Stimulated activated CD8-positive, alpha-beta memory T cell treated with anti-CD3 and anti-CD28 coated beads, Interleukin-2, amount 100 ng/mL, for 1 hour (primary cell): ENCODE measurements around the gene UQCC2.
A peak's percentile ranks its signal among the peaks of the same experiment; 100 is the strongest.

Experiments
- DNase-seq, 2 donors: peaks; one replicate each; pipeline ENCODE4 v3.0.0-alpha.2; 2020; ENCODE audit warnings: low read depth in 2 of 2

UQCC2 gene

DNA sequence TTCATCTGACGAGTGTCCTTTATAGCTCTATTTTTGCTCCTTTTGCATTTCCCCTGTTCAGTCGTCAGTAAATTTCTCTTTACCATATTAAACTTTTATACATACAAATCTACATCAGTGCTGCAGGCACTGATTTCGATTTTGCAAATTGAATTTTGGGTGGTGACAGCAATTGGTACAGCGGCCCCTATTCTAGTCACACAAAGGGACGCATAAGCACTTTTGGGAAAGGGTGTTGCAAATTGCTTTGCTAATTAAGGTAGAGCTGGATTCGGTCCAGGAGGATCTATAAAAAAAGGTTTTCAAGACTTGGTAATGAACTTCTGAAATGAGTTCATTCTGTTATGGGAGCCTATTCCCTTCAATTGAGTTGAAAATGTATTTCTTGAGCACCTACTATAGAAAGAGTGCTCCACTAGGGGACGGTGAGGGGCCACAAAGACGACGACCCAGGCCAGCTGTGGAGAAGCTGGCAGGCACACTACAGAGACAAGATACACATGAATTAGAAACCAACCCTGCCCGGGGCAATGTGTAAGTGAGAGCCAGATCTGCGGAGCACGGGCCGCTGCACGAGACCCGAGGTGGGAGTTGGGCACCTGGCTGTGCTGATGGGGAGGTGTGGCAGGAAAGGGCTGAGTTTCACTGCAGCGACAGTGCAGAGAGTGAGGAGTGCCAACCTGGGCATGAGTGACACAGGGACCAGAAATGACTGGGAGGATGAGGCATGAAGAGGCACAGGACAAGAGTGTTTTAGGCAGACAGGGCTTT is 5.4 kb downstream of the UQCC2 start:
- no peak for DNase-seq

DNA sequence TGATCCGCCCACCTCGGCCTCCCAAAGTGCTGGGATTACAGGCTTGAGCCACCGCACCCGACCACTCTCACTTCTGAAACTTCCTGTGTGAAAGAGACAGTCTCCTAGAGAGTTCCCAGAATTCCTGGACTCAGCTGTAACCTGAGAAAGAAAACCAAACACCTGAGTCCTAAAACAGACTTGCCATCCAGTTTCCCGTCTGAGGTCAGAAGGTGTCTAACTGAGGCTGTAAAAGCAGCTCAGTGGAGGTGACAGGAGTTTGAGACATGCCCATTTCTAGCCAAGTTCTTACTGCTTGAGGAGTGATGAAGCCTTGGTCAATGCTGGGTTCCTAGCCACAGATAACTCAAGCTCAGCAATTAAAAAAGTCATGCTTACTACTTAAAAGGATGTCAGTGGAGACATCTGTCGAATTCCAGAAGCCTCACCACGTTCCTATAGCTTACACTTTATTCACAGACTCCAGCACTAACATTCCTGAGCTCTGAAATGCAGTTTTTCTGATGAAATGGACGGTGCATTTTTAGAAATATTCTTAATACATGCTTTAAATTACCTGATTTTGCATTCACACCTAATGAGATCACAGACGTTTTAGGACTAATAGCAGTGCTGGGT is 6.1 kb downstream of the UQCC2 start:
- no peak for DNase-seq

GRCh38 chr6:33704215-33705066 is 7.1 kb downstream of the UQCC2 start:
- no peak for DNase-seq

DNA sequence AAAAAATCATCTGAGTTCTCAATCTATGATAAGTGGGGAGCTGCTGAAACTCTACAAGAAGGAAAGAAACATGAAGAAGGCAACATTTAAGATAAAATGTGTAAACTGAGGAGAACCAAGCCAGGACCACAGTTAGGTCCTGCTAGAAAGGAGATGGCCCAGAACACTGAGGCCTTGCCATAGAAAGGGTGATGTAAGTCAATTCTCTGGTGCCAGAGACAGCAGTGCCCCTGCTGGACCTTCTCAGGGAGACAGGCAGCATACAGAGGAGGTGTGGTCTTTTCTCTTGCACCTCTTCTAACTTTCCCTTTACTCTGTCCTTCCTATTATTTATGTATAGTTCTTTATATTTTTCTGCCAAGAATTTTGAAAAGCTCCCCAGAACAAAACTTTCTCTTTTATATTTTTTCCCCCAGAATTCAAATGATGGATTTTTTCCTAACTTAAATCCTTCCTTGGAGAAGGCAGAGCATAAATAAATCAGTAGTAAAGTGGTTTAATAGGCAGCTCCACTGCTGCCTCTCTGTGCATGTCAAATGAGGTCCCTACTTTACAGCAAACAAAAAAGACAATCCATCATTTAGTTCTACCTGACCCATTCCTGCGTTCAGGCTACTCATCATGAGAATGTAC is 9.0 kb downstream of the UQCC2 start:
- no peak for DNase-seq

DNA sequence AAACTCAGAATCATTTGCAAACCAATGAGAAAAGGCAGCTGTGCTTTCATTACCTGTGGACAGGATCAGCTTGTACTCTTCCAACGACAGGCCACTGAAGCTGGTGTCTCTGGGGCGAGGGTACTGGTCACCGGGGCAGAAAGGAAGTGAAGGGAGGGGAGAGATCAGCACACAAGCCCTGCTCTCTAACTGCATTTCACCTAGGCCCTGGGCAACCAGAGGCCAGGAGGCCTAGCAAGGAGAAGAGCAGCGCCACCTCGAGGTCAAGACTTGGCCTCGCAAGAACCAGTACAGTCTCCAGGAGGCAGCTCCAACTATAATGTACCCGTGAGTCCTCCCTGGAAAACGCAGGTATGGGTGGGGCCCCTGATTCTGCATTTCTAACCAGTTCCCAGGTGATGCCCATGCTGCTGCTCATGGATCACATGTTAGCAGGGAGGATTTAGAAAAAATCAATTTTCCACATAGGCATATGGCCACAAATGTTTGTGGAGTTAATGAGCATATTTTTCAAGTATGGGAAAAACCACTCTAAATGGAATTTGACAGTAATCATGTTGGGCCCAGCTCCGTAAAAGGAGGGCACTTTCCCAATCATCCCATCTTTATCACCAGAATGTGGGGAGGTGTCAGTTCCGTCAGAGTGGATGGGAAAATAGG is 11.0 kb downstream of the UQCC2 start:
- DNase-seq, result peak; percentile 50 to 59

GRCh38 chr6:33699739-33700138 is 11.8 kb downstream of the UQCC2 start:
- DNase-seq, result no peak

GRCh38 chr6:33699131-33699530 is 12.4 kb downstream of the UQCC2 start:
- DNase-seq, result no peak

DNA sequence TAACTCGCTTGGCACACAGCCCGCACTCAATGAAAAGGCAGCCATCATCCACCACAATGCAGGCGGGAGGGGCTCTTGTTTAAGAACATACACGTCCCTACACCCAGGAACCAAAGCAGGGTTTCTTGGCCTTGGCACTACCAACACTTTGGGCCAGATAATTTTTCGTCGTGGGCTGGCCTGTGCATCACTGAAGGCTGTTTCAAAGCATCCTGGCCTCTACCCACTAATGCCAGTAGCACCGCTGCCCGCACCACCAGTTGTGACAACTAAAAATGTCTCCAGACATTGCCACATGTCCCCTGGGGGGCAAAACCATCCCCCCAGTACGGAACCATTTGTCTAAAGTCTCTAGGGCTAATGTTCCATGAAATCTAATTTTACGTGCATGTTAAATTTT is 13.0 kb downstream of the UQCC2 start:
- no peak for DNase-seq

- no peak for DNase-seq
Measured at GRCh38 chr6:33697845-33698244, 13.7 kb downstream of the UQCC2 start.

GRCh38 chr6:33696548-33697518 is 14.7 kb downstream of the UQCC2 start:
- no peak for DNase-seq

DNA sequence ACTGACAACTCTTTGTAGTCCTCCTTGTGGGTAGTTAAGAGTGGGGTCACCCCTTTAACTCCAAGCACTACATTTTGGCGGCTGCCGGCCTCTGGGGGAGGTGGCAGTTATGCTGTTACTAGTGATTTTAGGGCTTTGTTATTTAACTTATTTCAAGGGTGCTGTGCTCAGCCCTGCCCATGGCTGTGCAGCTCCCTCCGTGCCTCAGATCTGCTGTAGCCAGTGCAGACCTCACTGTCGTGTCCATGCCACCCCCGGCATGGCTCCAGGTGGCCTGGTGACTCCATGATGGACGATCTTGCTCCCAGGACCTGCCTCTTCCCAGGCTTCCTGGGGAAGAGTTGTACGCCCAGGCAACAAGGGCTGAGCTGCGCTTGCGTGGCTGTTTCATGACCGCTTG is 15.4 kb downstream of the UQCC2 start:
- DNase-seq, result no peak

DNA sequence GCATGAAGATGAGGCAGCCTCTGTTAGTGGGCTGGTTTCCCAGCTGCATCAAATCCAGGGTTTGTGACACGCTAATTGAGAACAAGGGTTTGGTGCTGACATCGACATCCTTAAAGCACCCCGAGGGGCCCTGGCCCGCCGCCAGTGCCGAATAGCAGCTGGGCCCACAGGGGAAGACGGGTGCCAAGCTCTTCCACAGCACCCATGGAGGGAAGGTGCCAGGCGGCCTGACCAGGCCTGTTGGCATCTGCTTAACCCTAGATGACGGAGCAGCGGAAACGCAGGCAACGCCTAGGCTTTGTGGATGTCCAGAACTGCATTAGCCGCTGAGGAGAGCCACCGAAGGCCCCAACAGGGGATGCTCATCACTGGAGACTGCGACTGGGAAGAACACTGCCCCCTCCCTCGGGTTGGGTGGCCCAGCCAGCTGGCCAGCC is 16.0 kb downstream of the UQCC2 start:
- no peak for DNase-seq

GRCh38 chr6:33694977-33695376 is 16.5 kb downstream of the UQCC2 start:
- no peak for DNase-seq

DNA sequence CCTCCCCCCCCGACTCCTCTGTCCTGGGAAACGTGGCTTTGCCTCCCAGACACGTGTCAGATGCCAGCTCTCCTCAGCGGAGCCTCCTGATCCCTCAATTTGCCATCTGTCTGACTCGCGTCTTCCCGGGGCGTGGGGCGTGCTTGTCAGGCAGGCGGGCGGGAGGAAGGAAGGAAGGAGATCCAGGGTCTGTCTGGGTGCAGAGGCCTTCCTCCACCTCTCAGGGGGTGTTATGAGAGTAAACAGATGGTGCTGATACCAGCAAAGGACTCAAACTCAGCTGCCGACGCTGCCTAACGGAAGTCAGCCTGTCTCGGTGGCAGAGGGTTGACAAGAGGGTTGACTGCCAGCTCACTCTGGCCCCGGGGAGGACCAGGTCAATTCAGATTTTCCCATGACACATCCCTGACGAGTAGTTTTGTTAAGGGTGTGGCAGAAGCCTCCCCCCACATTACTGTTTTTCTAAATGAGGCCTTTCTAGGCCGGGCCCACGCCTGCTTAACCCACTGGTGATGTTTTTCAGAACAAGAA is 17.0 kb downstream of the UQCC2 start:
- DNase-seq, result peak; percentile 48 to 51

DNA sequence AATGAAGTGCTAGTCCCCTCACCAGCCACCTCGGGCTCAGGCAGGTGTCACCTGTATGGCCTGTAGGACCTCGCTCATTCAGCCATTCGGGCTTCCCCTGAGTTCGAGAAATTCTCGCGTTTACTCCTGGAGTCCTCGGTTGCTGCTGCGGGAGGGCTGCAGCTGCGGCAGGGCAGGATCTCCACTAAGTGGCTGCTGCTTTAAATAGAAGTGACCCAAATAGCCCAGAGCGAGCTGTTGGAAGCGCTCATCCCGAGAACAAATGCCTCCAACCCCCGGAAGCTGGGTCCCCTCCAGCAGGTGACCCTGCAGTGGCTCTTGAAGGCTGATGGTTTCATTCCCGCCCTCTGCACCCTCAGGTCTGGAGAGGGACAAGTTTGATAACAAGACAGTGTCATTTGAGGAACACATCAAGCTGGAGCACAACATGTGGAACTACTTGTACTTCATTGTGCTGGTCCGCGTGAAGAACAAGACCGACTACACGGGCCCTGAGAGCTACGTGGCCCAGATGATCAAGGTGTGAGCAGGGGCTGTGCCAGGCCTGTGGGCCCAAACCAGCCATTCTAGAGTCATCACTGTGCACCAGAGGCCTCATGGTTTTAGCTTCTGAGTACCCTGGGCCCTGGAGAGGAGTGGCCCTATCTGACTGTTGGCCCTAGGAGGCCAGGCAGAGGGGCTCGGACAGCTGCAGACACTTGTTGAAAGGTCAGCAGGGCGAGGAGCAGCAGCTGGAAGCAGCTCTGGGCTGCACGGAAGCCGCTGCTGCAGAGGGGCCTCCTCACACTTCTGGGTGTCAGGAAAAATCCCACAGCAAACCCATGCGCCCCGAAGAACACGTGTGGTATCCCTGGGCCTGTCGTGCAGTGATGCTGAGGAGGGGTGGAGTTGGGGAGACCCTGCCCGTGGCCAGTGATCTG is 18.1 kb downstream of the UQCC2 start:
- no peak for DNase-seq

GRCh38 chr6:33692760-33693158 is 18.7 kb downstream of the UQCC2 start:
- DNase-seq, result peak; percentile 31 to 48

DNA sequence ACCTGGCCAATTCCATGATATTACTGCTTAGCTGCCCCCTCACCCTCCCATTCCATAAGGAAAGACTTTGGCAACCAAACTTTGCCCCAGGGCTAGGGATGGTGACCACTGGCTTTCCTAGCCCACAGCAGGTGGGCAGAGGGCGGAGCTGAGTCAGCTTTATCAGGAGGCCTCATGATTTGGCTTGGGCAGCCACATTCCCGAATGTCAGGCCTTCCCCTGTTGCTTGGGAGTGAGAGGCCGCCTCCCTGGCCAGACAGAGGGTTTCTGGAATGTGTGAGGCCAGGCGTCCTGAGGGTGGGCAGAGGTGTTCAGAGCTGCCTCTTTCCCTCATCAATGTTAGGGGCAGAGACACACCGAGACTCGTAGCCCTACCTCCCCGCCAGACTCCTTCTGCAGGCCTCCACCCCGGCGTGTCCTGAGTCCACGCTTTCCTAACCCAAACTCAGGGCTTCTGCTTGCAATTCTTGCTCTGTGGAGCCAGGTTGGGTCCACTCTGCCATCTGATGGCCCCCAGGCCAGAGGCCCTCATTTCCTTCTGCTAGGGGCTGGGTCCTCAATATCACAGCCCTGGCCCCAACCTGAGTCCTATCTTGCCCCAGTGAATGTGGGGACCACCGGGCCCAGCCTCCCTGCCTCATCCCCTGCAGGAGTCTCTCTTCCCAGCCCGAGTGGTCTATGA is 19.3 kb downstream of the UQCC2 start:
- DNase-seq, result no peak

DNA sequence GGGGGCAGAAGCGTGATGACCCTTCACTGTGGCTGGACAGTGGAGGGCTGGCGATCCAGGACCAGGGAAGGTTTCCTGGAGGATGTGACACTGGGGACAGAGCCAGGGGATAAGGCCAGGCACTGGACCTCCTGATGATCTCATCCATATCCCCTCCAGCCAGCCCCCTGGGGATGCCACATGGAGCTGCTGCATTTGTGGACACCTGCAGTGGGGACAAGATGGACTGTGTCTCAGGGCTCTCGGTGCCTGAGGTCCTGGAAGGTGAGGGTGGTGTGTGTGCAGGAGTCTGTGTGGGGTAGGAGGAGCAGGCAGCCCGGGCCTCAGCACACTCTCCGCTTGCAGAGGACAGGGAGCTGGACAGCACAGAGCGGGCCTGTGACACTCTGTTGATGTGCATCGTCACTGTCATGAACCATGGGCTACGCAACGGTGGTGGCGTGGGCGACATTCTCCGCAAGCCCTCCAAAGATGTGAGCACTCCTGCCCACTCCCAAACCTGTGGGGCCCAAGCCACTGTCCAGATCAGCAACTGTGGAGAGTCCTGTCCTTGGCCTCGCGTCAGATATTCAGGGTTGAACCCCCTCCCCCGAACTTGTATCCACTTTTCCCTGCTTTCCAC is 19.9 kb downstream of the UQCC2 start:
- DNase-seq, result no peak
